T-helper 17 cell (primary cell): ENCODE measurements around the gene CWC25. TPM values are rescaled to one million over a fixed set of nuclear protein-coding genes. Genes with fewer than 3 reads are reported as not detected.
"Not testable (repeated sequence)": the region's sequence is repeated elsewhere in the genome, so short reads cannot be mapped to it uniquely, and the experiment has no call there.

Experiments used
- ATAC-seq: fragments of 150-1000 bp; cut with Tn5 transposase; 2 replicates; pipeline ENCODE4 v1.10.0; 2021; ENCODE audit warnings: mild to moderate bottlenecking, moderate library complexity
- DNase-seq, 3 donors: peaks; one replicate each; pipeline versions ENCODE4 v3.0.0 to v3.0.0-alpha.2; 2020 to 2021
- H3K9me3 ChIP-seq: one replicate; pipeline ENCODE4 v1.7.0; 2013; ENCODE audit warnings: low read length, mild to moderate bottlenecking; ENCODE audit not compliant: control insufficient read depth, poor library complexity, severe bottlenecking
- H3K27ac Mint-ChIP-seq: one replicate; pipeline ENCODE4 v1.8.0; 2022; ENCODE audit warnings: mild to moderate bottlenecking, moderate library complexity, mixed read lengths
- H3K27me3 Mint-ChIP-seq: one replicate; pipeline ENCODE4 v1.8.0; 2022; ENCODE audit warnings: mixed read lengths
- H3K36me3 Mint-ChIP-seq: one replicate; pipeline ENCODE4 v1.8.0; 2022; ENCODE audit warnings: low read depth, mixed read lengths
- H3K4me1 Mint-ChIP-seq: one replicate; pipeline ENCODE4 v1.8.0; 2022; ENCODE audit warnings: mild to moderate bottlenecking, mixed read lengths
- H3K4me3 Mint-ChIP-seq: one replicate; pipeline ENCODE4 v1.8.0; 2022; ENCODE audit warnings: mild to moderate bottlenecking, moderate library complexity, mixed read lengths
- total RNA-seq, 4 donors: library from RNA in 2 of 4; stranded (reverse) in 2 of 4; gene quantifications; one replicate each; pipeline ENCODE4 v1.2.3 and lab custom pipeline; 2022 to 2026

CWC25 gene
- total RNA-seq, 2 donors from 2014 or later = 69.6 to 88.5 TPM

- Mint-ChIP-seq H3K27me3 (peaks cover 10% of the 10 kb centered on the region), H3K4me1 (peaks cover 35% of the 10 kb centered on the region), H3K36me3 (peaks cover 4% of the 10 kb centered on the region), H3K27ac (peak overlapping the region; percentile 99), H3K4me3 (peak overlapping the region; percentile 99)
- H3K9me3 ChIP-seq = no peaks in the 10 kb centered on the region
- ATAC-seq = no peak
- peak in 2 of 3 donors; percentile 41 to 52 for DNase-seq
Measured at GRCh38 chr17:38867179-38867967, 42.3 kb upstream of the CWC25 start.

GRCh38 chr17:38864636-38865398, 39.7 kb upstream of the CWC25 start:
- DNase-seq (no peak), ATAC-seq (no peak)
- H3K27me3 Mint-ChIP-seq = peaks cover 10% of the 10 kb centered on the region
- H3K36me3 Mint-ChIP-seq = no peaks in the 10 kb centered on the region
- H3K9me3 ChIP-seq = no peaks in the 10 kb centered on the region
- H3K27ac Mint-ChIP-seq = no peak overlapping the region
- H3K4me3 Mint-ChIP-seq = peak overlapping the region; percentile 5
- peaks cover 20% of the 10 kb centered on the region for H3K4me1 Mint-ChIP-seq

- no peak overlapping the region for H3K27ac Mint-ChIP-seq
- no peak for DNase-seq
Measured at GRCh38 chr17:38861399-38861843, 36.3 kb upstream of the CWC25 start.

GRCh38 chr17:38857271-38857670, 32.1 kb upstream of the CWC25 start:
- Mint-ChIP-seq H3K4me3 (no peak overlapping the region), H3K27ac (no peak overlapping the region), H3K4me1 (peaks cover 25% of the 10 kb centered on the region), H3K27me3 (no peaks in the 10 kb centered on the region), H3K36me3 (peaks cover under 1% of the 10 kb centered on the region)
- DNase-seq = no peak
- peaks cover 3% of the 10 kb centered on the region for H3K9me3 ChIP-seq
- ATAC-seq = no peak

More at GRCh38 chr17:38861399-38861843, 36.3 kb upstream of the CWC25 start:
- Mint-ChIP-seq H3K4me3 (no peak overlapping the region), H3K36me3 (no peaks in the 10 kb centered on the region), H3K4me1 (peaks cover 9% of the 10 kb centered on the region), H3K27me3 (peaks cover 10% of the 10 kb centered on the region)
- H3K9me3 ChIP-seq = no peaks in the 10 kb centered on the region
- no peak for ATAC-seq

GRCh38 chr17:38855101-38855714, 30.1 kb upstream of the CWC25 start:
- Mint-ChIP-seq H3K4me1 (peaks cover 39% of the 10 kb centered on the region), H3K27ac (peak overlapping the region; percentile 99)
- ATAC-seq, H3K4me3 Mint-ChIP-seq, DNase-seq, H3K36me3 Mint-ChIP-seq, H3K27me3 Mint-ChIP-seq, H3K9me3 ChIP-seq: not testable (repeated sequence)

GRCh38 chr17:38853292-38854219, 28.4 kb upstream of the CWC25 start, which contains the start of gene RPL23:
Gene RPL23, minus strand, starts transcription at chr17:38853721. Its CDS starts 11 bp downstream, at chr17:38853710.
- ATAC-seq (peak; percentile 84), DNase-seq (peak; percentile 72 to 81 (median 75))
- H3K27ac Mint-ChIP-seq = peak within 1 kb of the TSS; percentile 99
- peaks cover 3% of the 10 kb centered on the region for H3K9me3 ChIP-seq
- peaks cover 42% of the 10 kb centered on the region for H3K4me1 Mint-ChIP-seq
- H3K36me3 Mint-ChIP-seq = peaks cover 2% of the 10 kb centered on the region
- H3K4me3 Mint-ChIP-seq = peak within 1 kb of the TSS; percentile 97
- H3K27me3 Mint-ChIP-seq = no peaks in the 10 kb centered on the region

GRCh38 chr17:38852771-38853291, 27.7 kb upstream of the CWC25 start:
- Mint-ChIP-seq H3K27me3 (no peaks in the 10 kb centered on the region), H3K4me3 (peak overlapping the region; percentile 97), H3K36me3 (peaks cover 2% of the 10 kb centered on the region), H3K4me1 (peaks cover 40% of the 10 kb centered on the region), H3K27ac (peak overlapping the region; percentile 99)
- H3K9me3 ChIP-seq = peaks cover 3% of the 10 kb centered on the region
- ATAC-seq = peak; percentile 67
- DNase-seq = peak in 1 of 3 donors; percentile 34

- Mint-ChIP-seq H3K4me3 (peak overlapping the region; percentile 97), H3K4me1 (peaks cover 38% of the 10 kb centered on the region), H3K27ac (peak overlapping the region; percentile 99), H3K36me3 (peaks cover 2% of the 10 kb centered on the region), H3K27me3 (no peaks in the 10 kb centered on the region)
- DNase-seq (no peak), ATAC-seq (no peak)
- peaks cover 3% of the 10 kb centered on the region for H3K9me3 ChIP-seq
Measured at GRCh38 chr17:38851434-38851833, 26.3 kb upstream of the CWC25 start.

- H3K4me1 Mint-ChIP-seq = peaks cover 38% of the 10 kb centered on the region
- no peak for DNase-seq
- ATAC-seq = no peak
- H3K27me3 Mint-ChIP-seq = no peaks in the 10 kb centered on the region
- peak overlapping the region; percentile 41 for H3K4me3 Mint-ChIP-seq
- peak overlapping the region; percentile 99 for H3K27ac Mint-ChIP-seq
- H3K36me3 Mint-ChIP-seq = peaks cover 2% of the 10 kb centered on the region
- H3K9me3 ChIP-seq = peaks cover 3% of the 10 kb centered on the region
Measured at GRCh38 chr17:38850374-38850773, 25.3 kb upstream of the CWC25 start.

- H3K36me3 Mint-ChIP-seq = peaks cover 2% of the 10 kb centered on the region
- no peak overlapping the region for H3K27ac Mint-ChIP-seq
Measured at GRCh38 chr17:38848939-38849605, 24.0 kb upstream of the CWC25 start.

GRCh38 chr17:38848557-38848891, 23.4 kb upstream of the CWC25 start:
- Mint-ChIP-seq H3K27ac (no peak overlapping the region), H3K36me3 (peaks cover 2% of the 10 kb centered on the region), H3K4me1 (peaks cover 30% of the 10 kb centered on the region)

More at GRCh38 chr17:38848939-38849605, 24.0 kb upstream of the CWC25 start:
- peaks cover 35% of the 10 kb centered on the region for H3K4me1 Mint-ChIP-seq
- DNase-seq (no peak), ATAC-seq (no peak)
- peaks cover 3% of the 10 kb centered on the region for H3K9me3 ChIP-seq
- H3K4me3 Mint-ChIP-seq = no peak overlapping the region
- H3K27me3 Mint-ChIP-seq = no peaks in the 10 kb centered on the region

More at GRCh38 chr17:38848557-38848891, 23.4 kb upstream of the CWC25 start:
- H3K9me3 ChIP-seq = peaks cover 3% of the 10 kb centered on the region
- no peak for ATAC-seq
- no peak overlapping the region for H3K4me3 Mint-ChIP-seq
- H3K27me3 Mint-ChIP-seq = no peaks in the 10 kb centered on the region
- DNase-seq = no peak
